ENCODE measurements around the gene CLASRP. TPM values are rescaled to one million over a fixed set of nuclear protein-coding genes. Genes with fewer than 3 reads are reported as not detected.

CLASRP gene
- polyA plus RNA-seq, 1 experiment: 12.4 TPM

DNA sequence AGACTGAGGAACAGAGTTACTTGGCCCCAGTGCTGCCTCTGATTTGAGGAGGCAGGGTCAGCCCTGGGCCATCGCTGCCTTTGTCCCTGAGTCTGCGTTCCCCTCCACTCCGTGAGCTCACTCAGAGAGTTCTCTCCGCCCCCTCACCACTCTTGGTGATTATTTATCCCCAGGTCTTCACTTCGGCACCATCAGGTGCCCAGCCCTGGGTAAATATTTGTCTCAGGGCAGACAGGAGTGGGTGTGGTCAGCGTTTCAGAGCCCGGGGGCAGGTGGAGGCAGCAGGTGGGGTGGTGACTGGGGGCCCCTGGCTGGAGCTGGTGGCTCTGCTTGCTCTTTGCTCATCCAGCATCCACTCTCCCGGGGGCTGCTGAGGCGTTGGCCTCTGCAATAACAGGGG is 74.8 kb downstream of the CLASRP start:
- POLR2A ChIA-PET: no interaction called here
- Histone ChIP-seq H3K4me3 (ENCODE audit: low read depth, low read length) (no peak overlapping the region), H3K9me3 (ENCODE audit: control insufficient read depth, insufficient read depth, low read length) (no peaks in the 10 kb centered on the region), H3K27me3 (ENCODE audit: control insufficient read depth, insufficient read depth, low read length) (no peaks in the 10 kb centered on the region), H3K27ac (ENCODE audit: low read depth, low read length) (no peak overlapping the region)
- CTCF ChIA-PET: interaction anchor here (1.6 kb wide), 1 partner anchor 12 kb away, joined by 7 read pairs; no protein-coding TSS in a partner anchor
- TF ChIP-seq, protein P1, sequence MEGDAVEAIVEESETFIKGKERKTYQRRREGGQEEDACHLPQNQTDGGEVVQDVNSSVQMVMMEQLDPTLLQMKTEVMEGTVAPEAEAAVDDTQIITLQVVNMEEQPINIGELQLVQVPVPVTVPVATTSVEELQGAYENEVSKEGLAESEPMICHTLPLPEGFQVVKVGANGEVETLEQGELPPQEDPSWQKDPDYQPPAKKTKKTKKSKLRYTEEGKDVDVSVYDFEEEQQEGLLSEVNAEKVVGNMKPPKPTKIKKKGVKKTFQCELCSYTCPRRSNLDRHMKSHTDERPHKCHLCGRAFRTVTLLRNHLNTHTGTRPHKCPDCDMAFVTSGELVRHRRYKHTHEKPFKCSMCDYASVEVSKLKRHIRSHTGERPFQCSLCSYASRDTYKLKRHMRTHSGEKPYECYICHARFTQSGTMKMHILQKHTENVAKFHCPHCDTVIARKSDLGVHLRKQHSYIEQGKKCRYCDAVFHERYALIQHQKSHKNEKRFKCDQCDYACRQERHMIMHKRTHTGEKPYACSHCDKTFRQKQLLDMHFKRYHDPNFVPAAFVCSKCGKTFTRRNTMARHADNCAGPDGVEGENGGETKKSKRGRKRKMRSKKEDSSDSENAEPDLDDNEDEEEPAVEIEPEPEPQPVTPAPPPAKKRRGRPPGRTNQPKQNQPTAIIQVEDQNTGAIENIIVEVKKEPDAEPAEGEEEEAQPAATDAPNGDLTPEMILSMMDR (IDR thresholded peaks at IDR 0.05; ENCODE audit: low read depth, low read length): no peak
- no peak for DNase-seq (ENCODE audit: low read depth, low spot score)

DNA sequence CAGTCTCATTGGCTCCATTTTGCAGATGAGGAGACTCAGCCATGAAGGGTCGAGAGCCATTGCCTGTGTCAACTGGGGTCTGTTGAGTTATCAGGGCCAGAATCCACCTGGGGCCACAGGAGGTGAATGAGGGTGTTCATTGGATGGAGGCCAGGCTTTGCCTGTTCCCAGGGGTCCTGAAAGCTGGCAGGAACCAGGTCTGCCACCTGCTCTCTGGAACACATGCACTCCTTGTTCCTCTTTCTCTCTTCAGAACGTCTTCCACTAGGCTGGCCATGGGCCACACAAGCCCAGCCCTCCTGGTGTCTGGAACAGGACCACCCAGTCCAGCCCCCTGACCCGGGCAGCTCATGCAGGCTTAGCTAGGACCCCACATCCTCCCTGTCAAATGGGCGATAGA is 75.3 kb downstream of the CLASRP start:
- POLR2A ChIA-PET: no interaction called here
- CTCF ChIA-PET: no interaction called here

DNA sequence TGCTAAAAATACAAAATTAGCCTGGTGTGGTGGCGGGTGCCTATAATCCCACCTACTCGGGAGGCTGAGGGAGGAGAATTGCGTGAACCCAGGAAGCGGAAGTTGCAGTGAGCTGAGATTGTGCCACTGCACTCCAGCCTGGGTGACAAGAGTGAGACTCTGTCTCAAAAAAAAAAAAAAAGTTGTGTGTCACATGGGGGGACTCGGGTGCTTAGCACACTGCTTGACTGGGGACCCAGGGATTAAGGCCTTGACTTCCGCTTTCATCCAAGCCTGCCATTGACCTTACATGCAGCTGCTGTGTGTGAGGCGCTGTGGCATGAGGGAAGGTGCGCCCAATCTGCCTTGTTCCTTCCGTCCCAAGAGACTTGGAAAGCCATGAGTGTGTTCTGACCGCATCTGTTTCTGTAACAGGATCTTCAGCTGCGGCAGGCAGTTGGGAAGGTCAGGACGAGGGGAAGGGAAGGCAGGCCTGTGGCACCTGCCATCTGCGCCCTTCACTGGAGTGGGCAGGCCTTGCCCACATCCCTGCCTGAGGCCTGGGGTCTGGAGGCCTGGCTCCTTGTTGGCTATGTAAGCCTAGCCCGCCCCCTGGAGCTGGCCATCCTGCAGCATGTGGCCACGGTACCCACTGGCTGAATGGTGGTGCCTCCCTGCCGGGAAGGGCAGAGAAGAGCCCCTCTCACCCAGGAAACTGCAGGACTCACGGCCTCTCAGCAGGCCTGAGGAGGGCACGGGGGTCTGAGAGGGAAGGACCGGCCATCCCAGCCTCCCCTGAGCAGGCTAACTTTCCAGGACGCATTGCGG is 77.2 kb downstream of the CLASRP start:
- H3K27me3 ChIP-seq (ENCODE audit: control insufficient read depth, insufficient read depth, low read length): no peaks in the 10 kb centered on the region
- ChIA-PET CTCF (interaction anchor here (1.1 kb wide), 1 partner anchor 9 kb away, joined by 3 read pairs; no protein-coding TSS in a partner anchor), POLR2A (no interaction called here)
- H3K4me3 ChIP-seq (ENCODE audit: low read depth, low read length): no peak overlapping the region
- H3K27ac ChIP-seq (ENCODE audit: low read depth, low read length): no peak overlapping the region
- TF ChIP-seq, protein P1 (IDR thresholded peaks at IDR 0.05; ENCODE audit: low read depth, low read length): no peak
- no peaks in the 10 kb centered on the region for H3K9me3 ChIP-seq (ENCODE audit: control insufficient read depth, insufficient read depth, low read length)
- DNase-seq (ENCODE audit: low read depth, low spot score): no peak

More for the DNA sequence above, 75.3 kb downstream of the CLASRP start:
- no peaks in the 10 kb centered on the region for H3K9me3 ChIP-seq (ENCODE audit: control insufficient read depth, insufficient read depth, low read length)
- TF ChIP-seq, protein P1 (IDR thresholded peaks at IDR 0.05; ENCODE audit: low read depth, low read length): no peak
- H3K27me3 ChIP-seq (ENCODE audit: control insufficient read depth, insufficient read depth, low read length): no peaks in the 10 kb centered on the region
- no peak overlapping the region for H3K27ac ChIP-seq (ENCODE audit: low read depth, low read length)
- no peak for DNase-seq (ENCODE audit: low read depth, low spot score)
- H3K4me3 ChIP-seq (ENCODE audit: low read depth, low read length): no peak overlapping the region

DNA sequence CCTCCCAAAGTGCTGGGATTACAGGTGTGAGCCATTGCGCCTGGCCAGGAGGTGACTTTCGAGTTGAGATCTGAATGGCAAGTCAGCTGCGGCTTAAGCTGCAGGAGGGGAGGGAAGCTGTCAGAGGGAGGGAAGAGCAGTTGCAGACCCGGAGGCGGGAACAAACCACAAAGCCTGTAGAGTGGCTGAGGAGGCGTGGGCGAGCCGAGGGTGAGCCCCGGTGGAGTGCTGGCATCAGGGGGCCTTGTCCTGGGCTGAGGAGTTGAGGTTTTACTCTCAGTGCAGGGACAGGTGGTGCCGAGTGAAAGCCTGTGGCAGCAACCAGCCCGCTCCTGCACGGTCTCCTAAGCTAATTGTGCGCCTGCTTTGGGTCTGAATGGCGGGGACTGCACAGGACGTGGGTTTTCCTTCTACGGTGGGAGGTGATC is 78.3 kb downstream of the CLASRP start:
- H3K27me3 ChIP-seq (ENCODE audit: control insufficient read depth, insufficient read depth, low read length): no peaks in the 10 kb centered on the region
- H3K9me3 ChIP-seq (ENCODE audit: control insufficient read depth, insufficient read depth, low read length): no peaks in the 10 kb centered on the region
- DNase-seq (ENCODE audit: low read depth, low spot score): no peak
- ChIA-PET POLR2A (no interaction called here), CTCF (interaction anchor here (0.6 to 1.4 kb wide), 2 partner anchors 9 to 154 kb away, joined by 3 to 5 read pairs; no protein-coding TSS in a partner anchor)
- TF ChIP-seq, protein P1 (IDR thresholded peaks at IDR 0.05; ENCODE audit: low read depth, low read length): no peak
- H3K27ac ChIP-seq (ENCODE audit: low read depth, low read length): no peak overlapping the region
- no peak overlapping the region for H3K4me3 ChIP-seq (ENCODE audit: low read depth, low read length)

DNA sequence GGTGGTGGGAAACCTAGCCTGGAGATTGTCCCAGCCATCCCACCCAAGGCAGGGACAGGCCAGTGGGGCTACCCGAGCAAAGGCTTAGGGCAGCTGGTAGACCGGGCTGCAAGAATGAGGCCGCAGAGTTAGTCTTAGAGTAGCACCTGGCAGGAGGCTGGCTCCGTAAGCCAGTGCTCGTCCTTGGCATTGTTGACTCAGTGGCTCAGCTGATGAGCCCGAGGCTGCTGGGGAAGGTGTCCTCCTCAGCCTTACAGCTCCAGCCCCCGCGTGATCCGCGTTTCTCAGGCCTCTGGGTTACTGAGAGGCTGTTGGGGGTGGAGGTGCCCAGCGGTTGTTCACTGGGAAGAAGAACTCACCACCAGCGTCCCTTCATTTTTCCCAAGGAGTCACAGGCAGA is 78.8 kb downstream of the CLASRP start:
- ChIA-PET POLR2A (no interaction called here), CTCF (interaction anchor here (0.6 to 1.4 kb wide), 2 partner anchors 9 to 155 kb away, joined by 3 to 5 read pairs; no protein-coding TSS in a partner anchor)
- no peak for DNase-seq (ENCODE audit: low read depth, low spot score)
- Histone ChIP-seq H3K27ac (ENCODE audit: low read depth, low read length) (no peak overlapping the region), H3K27me3 (ENCODE audit: control insufficient read depth, insufficient read depth, low read length) (no peaks in the 10 kb centered on the region), H3K4me3 (ENCODE audit: low read depth, low read length) (no peak overlapping the region), H3K9me3 (ENCODE audit: control insufficient read depth, insufficient read depth, low read length) (no peaks in the 10 kb centered on the region)
- TF ChIP-seq, protein P1 (IDR thresholded peaks at IDR 0.05; ENCODE audit: low read depth, low read length): no peak
